A549 (cell line): Measurements from ENCODE around the gene PAPPA2. TPM values are rescaled to one million over a fixed set of nuclear protein-coding genes. Genes with fewer than 3 reads are reported as not detected.

Experiments used
- ATAC-seq, 2 experiments: fragments of 200-7000 bp in 1 of 2; fragments of >200 bp in 1 of 2; cut with Nextera tagmentation in 1 of 2; cut with Tn5 transposase in 1 of 2; 3 replicates each; pipeline versions ENCODE4 v1.8.0 to v1.9.1; 2018 to 2020; ENCODE audit warnings: mild to moderate bottlenecking in 1 of 2, moderate library complexity in 1 of 2
- CTCF ChIA-PET: fragments of 300-600 bp; sonication (Branson Sonifier 250); formaldehyde crosslinking; extraction: SDS; loops from one replicate; lab custom pipeline; 2021; ENCODE audit warnings: antibody characterized with exemption, inconsistent platforms; lab: Yijun Ruan, JAX
- POLR2A ChIA-PET: fragments of 350-600 bp; formaldehyde crosslinking; extraction: SDS; loops from one replicate; lab custom pipeline; 2021; ENCODE audit warnings: antibody characterized with exemption, inconsistent platforms; lab: Yijun Ruan, JAX
- DNase-seq, 2 experiments: peaks; one replicate each; pipeline versions ENCODE4 v3.0.0 to v3.0.0-alpha.2; 2011 to 2016; ENCODE audit warnings: low read depth in 1 of 2, low spot score in 1 of 2
- FAIRE-seq: peaks from 2 replicates; lab custom pipeline; 2011; peaks lifted over from hg19 to GRCh38; lab: Jason Lieb, UNC
- H3K27ac ChIP-seq, 2 experiments: fragments of >200 bp; sonication (Bioruptor Twin); formaldehyde crosslinking; 3 replicates each; pipeline ENCODE4 v1.5.1; 2016 to 2017
- H3K4me1 ChIP-seq: fragments of >200 bp; sonication (Bioruptor Twin); formaldehyde crosslinking; 3 replicates; pipeline ENCODE4 v1.6.1; 2016
- H3K4me2 ChIP-seq: fragments of >200 bp; sonication (Bioruptor Twin); formaldehyde crosslinking; 3 replicates; pipeline ENCODE4 v1.6.1; 2016
- H3K4me3 ChIP-seq: fragments of >200 bp; sonication (Bioruptor Twin); formaldehyde crosslinking; 3 replicates; pipeline ENCODE4 v1.5.1; 2016
- H3K9me3 ChIP-seq: fragments of >200 bp; sonication (Bioruptor Twin); formaldehyde crosslinking; 3 replicates; pipeline ENCODE4 v1.6.1; 2016
- CBX2 ChIP-seq: fragments of 200-600 bp; sonication (generic); IDR thresholded peaks from 2 replicates; pipeline ENCODE4 v1.6.1; 2016; ENCODE audit warnings: low read depth, mild to moderate bottlenecking, borderline replicate concordance
- CBX8 ChIP-seq: fragments of 200-600 bp; sonication (generic); IDR thresholded peaks from 2 replicates; pipeline ENCODE4 v1.6.1; 2016
- FOSB ChIP-seq: fragments of 250-450 bp; sonication (Bioruptor Pico); IDR thresholded peaks from 2 replicates; pipeline ENCODE4 v1.5.0; 2020; ENCODE audit warnings: mild to moderate bottlenecking, moderate library complexity
- FOXS1 ChIP-seq: fragments of 250-450 bp; sonication (Bioruptor Pico); IDR thresholded peaks from 2 replicates; pipeline ENCODE4 v1.5.0; 2020; ENCODE audit warnings: mild to moderate bottlenecking, moderate library complexity
- GATA3 ChIP-seq: IDR thresholded peaks from 2 replicates; pipeline ENCODE4 v1.6.1; 2012; ENCODE audit warnings: borderline replicate concordance
- HEYL ChIP-seq: fragments of 250-450 bp; sonication (Bioruptor Pico); IDR thresholded peaks from 2 replicates; pipeline ENCODE4 v1.8.0; 2021; ENCODE audit warnings: mild to moderate bottlenecking, moderate library complexity
- HOXA7 ChIP-seq: fragments of 250-450 bp; sonication (Bioruptor Pico); IDR thresholded peaks from 2 replicates; pipeline ENCODE4 v1.5.0; 2020; ENCODE audit warnings: mild to moderate bottlenecking, moderate library complexity
- JUN ChIP-seq, 2 experiments: fragments of >200 bp; sonication (Bioruptor Twin); formaldehyde crosslinking; IDR thresholded peaks; 2 replicates in 1 of 2; 3 replicates in 1 of 2; pipeline ENCODE4 v1.6.1; 2016 to 2017
- NPAS2 ChIP-seq: fragments of 250-450 bp; sonication (Bioruptor Pico); IDR thresholded peaks from 2 replicates; pipeline ENCODE4 v1.8.0; 2022; ENCODE audit warnings: mild to moderate bottlenecking, moderate library complexity, borderline replicate concordance
- POLR2AphosphoS2 ChIP-seq: conservative IDR thresholded peaks from 2 replicates; pipeline ENCODE4 v1.6.1; 2012; ENCODE audit warnings: low read length, improper control_type of control experiment, inconsistent platforms
- RCOR1 ChIP-seq: fragments of 150-350 bp; IDR thresholded peaks from 2 replicates; pipeline ENCODE4 v1.6.1; 2014; ENCODE audit warnings: antibody characterized with exemption, low read length, low read depth
- TFCP2L1 ChIP-seq: fragments of 250-450 bp; sonication (Bioruptor Pico); IDR thresholded peaks from 2 replicates; pipeline ENCODE4 v1.5.0; 2021; ENCODE audit warnings: mild to moderate bottlenecking
- TP53 ChIP-seq: fragments of 250-450 bp; sonication (Bioruptor Pico); IDR thresholded peaks from 2 replicates; pipeline ENCODE4 v1.5.0; 2021; ENCODE audit warnings: mild to moderate bottlenecking, moderate library complexity
- ZNF302 ChIP-seq: fragments of 250-450 bp; sonication (Bioruptor Pico); IDR thresholded peaks from 2 replicates; pipeline ENCODE4 v1.9.0; 2021; ENCODE audit warnings: inconsistent platforms, mild to moderate bottlenecking, moderate library complexity
- WGBS: methylation state at CpG from one replicate; pipeline ENCODE4 v1.1.6; 2017; ENCODE audit errors: missing lambda C conversion rate; 5-methylcytosine and 5-hydroxymethylcytosine counted together
- polyA plus RNA-seq, 4 experiments: library from polyadenylated mRNA; depleted of rRNA in 3 of 4; stranded (reverse); fragments of >200 nt; fragmentation: RNase III in 1 of 4; extraction: RNeasy Plus Mini Kit Qiagen cat#74134 plus additional on column Dnase treatment in 1 of 4; gene quantifications; 2 replicates in 3 of 4; 3 replicates in 1 of 4; pipeline ENCODE4 v1.2.3, GENCODE V29; 2011 to 2017
- TF ChIP-seq, protein P1 (sequence below): fragments of 200-600 bp; sonication (generic); IDR thresholded peaks from 2 replicates; pipeline ENCODE4 v1.6.1; 2016; ENCODE audit warnings: antibody characterized with exemption, mild to moderate bottlenecking, moderate library complexity
- TF ChIP-seq, protein P2 (sequence below): IDR thresholded peaks from 2 replicates; pipeline ENCODE4 v1.6.1; 2012
- TF ChIP-seq, protein P3 (sequence below): IDR thresholded peaks from 2 replicates; pipeline ENCODE4 v1.6.1; 2012; ENCODE audit warnings: low read depth, borderline replicate concordance
- TF ChIP-seq, protein P4 (sequence below): fragments of >200 bp; sonication (Bioruptor Twin); formaldehyde crosslinking; IDR thresholded peaks from 3 replicates; pipeline ENCODE4 v1.6.1; 2016

The PAPPA2 gene
- polyA plus RNA-seq, 2 of the 4 experiments (the other 2 are of a cell fraction) = 0.03 to 0.72 TPM

DNA sequence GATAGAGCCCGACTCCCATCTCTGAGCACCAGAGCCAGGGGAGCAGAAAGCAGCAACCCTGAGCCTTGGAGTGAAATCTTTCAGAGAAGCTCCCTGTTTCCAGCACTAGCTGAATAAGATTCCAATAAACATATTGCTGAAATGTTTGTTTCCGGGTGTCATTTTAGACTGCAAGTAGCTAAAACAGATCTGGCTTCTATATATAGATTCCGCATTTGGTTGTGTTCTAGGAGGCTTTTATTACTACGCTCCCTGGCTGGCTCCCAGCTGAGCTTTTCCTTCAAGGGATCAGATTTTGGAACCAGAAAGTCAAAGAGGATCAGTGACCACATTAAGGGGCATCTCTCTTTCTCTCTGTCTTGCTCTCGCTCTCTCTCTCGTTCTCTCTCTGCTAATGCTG lies 88.2 kb downstream of the PAPPA2 start (continued):
- TF ChIP-seq, protein P1, sequence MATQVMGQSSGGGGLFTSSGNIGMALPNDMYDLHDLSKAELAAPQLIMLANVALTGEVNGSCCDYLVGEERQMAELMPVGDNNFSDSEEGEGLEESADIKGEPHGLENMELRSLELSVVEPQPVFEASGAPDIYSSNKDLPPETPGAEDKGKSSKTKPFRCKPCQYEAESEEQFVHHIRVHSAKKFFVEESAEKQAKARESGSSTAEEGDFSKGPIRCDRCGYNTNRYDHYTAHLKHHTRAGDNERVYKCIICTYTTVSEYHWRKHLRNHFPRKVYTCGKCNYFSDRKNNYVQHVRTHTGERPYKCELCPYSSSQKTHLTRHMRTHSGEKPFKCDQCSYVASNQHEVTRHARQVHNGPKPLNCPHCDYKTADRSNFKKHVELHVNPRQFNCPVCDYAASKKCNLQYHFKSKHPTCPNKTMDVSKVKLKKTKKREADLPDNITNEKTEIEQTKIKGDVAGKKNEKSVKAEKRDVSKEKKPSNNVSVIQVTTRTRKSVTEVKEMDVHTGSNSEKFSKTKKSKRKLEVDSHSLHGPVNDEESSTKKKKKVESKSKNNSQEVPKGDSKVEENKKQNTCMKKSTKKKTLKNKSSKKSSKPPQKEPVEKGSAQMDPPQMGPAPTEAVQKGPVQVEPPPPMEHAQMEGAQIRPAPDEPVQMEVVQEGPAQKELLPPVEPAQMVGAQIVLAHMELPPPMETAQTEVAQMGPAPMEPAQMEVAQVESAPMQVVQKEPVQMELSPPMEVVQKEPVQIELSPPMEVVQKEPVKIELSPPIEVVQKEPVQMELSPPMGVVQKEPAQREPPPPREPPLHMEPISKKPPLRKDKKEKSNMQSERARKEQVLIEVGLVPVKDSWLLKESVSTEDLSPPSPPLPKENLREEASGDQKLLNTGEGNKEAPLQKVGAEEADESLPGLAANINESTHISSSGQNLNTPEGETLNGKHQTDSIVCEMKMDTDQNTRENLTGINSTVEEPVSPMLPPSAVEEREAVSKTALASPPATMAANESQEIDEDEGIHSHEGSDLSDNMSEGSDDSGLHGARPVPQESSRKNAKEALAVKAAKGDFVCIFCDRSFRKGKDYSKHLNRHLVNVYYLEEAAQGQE = no peak
- TF ChIP-seq ZNF302 (CRISPR knock-in tag) = no peak
- TF ChIP-seq TFCP2L1 (CRISPR knock-in tag) = no peak
- TF ChIP-seq, all 56 proteins: peak for 0

DNA sequence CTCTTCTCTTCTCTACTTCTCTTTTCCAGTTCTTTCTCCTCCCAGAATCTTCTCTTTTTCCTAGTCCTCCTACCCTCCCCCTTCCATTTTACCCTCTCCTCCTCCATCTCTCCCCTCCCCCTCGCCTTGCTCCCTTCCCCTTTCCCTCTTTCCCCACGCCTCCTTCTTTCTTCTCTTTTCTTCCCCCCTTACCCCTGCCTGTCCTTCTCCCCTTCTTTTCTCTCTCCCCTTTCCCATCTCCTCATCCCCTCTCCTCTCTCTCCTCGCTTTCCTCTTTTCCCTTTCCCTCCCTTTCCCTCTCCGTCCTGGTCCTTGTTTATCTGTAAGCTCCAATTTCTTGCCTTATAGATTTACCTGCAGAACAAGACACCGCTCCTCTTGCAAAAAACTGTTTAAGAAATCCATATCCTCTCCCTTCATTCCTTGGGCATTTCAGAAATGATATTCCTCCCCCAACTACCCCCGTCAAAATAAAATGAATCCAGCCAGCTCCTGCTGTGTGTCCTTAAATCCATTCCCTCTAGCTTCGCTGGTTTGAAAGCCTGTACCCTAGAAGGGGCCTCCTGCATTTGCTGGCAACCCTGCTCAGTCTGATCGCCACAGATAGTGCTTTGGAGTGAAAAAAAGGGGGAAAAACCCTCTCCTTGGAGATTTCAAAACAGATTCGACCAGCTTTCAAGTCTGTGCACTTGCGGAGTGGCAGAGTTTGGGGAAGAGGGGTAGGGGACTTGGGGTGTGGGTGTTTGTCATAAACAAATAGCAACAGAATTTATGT lies 89.4 kb downstream of the PAPPA2 start:
- CTCF ChIA-PET = interaction anchor here (0.6 kb wide), 1 partner anchor 112 kb away, joined by 3 read pairs; no protein-coding TSS in a partner anchor
- POLR2A ChIA-PET = no interaction called here
- no peaks in the 10 kb centered on the region for H3K4me1 ChIP-seq
- no peak overlapping the region for H3K4me3 ChIP-seq
- 5% methylated on average over 9 of the region's 10 CpGs for WGBS
- no peak overlapping the region for H3K4me2 ChIP-seq
- TF ChIP-seq HEYL (CRISPR knock-in tag) (no peak), HOXA7 (CRISPR knock-in tag) (no peak), RCOR1 (no peak), JUN (IDR thresholded peaks at IDR 0.05) (no peak), POLR2AphosphoS2 (no peak), CBX2 (no peak), GATA3 (no peak), ZNF302 (CRISPR knock-in tag) (no peak), NPAS2 (no peak), FOXS1 (CRISPR knock-in tag) (no peak), FOSB (CRISPR knock-in tag) (no peak), CBX8 (no peak), TP53 (no peak)
- TF ChIP-seq, protein P1 = no peak
- TF ChIP-seq, protein P2, sequence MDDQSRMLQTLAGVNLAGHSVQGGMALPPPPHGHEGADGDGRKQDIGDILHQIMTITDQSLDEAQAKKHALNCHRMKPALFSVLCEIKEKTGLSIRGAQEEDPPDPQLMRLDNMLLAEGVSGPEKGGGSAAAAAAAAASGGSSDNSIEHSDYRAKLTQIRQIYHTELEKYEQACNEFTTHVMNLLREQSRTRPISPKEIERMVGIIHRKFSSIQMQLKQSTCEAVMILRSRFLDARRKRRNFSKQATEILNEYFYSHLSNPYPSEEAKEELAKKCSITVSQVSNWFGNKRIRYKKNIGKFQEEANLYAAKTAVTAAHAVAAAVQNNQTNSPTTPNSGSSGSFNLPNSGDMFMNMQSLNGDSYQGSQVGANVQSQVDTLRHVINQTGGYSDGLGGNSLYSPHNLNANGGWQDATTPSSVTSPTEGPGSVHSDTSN = no peak
- TF ChIP-seq, protein P3, sequence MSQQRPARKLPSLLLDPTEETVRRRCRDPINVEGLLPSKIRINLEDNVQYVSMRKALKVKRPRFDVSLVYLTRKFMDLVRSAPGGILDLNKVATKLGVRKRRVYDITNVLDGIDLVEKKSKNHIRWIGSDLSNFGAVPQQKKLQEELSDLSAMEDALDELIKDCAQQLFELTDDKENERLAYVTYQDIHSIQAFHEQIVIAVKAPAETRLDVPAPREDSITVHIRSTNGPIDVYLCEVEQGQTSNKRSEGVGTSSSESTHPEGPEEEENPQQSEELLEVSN = no peak
- TF ChIP-seq, protein P4, sequence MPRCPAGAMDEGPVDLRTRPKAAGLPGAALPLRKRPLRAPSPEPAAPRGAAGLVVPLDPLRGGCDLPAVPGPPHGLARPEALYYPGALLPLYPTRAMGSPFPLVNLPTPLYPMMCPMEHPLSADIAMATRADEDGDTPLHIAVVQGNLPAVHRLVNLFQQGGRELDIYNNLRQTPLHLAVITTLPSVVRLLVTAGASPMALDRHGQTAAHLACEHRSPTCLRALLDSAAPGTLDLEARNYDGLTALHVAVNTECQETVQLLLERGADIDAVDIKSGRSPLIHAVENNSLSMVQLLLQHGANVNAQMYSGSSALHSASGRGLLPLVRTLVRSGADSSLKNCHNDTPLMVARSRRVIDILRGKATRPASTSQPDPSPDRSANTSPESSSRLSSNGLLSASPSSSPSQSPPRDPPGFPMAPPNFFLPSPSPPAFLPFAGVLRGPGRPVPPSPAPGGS = no peak
- DNase-seq (no peak), ATAC-seq (no peak), FAIRE-seq (no peak)
- no peak overlapping the region for H3K27ac ChIP-seq
- H3K9me3 ChIP-seq = no peaks in the 10 kb centered on the region
